Measurements from ENCODE around the gene AOPEP. TPM values are rescaled to one million over a fixed set of nuclear protein-coding genes. Genes with fewer than 3 reads are reported as not detected.

AOPEP gene
- total and polyA plus RNA-seq, 11 donors: 105 to 310 (median 185) TPM

DNA sequence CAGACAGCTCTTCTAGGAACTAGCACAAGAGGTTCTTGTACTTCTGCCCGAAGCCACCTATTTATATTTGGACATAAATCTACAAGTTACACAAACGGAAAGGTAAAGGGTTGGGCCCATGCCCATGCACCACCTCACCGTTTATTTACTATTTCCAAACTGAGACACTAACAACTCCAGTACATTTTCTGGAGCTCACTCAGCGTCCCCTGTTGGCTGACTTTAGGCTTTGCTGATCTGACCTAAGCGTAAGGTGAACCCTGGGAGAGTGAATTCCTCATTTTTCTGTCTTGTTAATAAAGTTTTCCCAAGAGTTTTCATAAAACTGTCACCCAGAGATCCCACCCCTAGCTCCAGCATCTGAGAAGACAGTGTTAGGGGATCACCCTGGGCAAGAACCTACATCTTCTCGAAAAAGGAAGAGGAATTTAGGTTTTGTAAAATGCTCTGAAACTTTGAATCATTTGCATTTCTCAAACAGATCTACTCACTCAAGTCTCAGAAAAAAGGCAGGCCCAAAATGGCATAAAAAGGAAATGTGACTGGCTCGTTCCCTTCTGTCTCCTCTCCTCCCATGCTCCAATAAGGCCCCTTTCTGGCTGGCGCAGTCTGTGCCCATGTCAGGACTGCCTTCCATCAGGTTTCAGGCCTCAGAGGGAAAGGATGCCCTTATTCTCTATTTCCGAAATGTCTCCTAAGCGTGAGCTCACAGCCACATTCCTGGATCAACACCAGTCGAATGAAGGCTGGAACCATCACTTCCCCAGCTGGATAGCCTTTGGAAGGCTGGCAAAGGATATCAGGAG, 389.7 kb downstream of the AOPEP start:
- 70 to 76% (median 73%) methylated on average over 11 of the region's 11 CpGs for WGBS, 4 donors

DNA sequence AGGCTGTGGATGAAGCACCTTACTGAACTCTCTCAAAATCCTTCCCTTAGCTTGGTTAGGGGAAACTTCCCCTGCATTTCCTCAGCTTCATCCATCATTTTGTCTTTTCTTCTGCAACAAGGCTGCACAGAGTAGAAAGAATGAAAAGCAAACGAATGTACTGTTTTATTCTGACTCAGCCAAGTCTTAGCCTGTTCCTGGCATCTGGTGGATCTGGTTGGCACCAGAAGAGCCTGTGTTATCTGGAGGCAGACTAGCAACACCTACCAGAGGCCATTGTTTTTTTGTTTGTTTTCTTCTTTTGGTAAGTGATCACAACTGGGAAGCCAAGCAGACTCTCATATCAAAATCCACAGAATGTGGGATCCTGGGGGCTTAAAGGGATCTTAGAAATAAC, 390.3 kb downstream of the AOPEP start:
- no peak for DNase-seq
- H3K4me1 ChIP-seq: peaks cover 0 to 25% (median 6%) of the 10 kb centered on the region in 12 donors
- intact Hi-C loops (cut with DNase I): no loop called here
- no peaks in the 10 kb centered on the region for H3K9me3 ChIP-seq
- peak; percentile 14 to 33 (median 24) for ATAC-seq
- no peaks in the 10 kb centered on the region for H3K27me3 ChIP-seq
- 37 to 53% (median 42%) methylated on average over 1 of the region's 1 CpG for WGBS, 4 donors
- peaks cover 0 to 23% (median 11%) of the 10 kb centered on the region in 9 donors for H3K36me3 ChIP-seq
- no peak overlapping the region for H3K4me3 ChIP-seq
- TF ChIP-seq, protein P1, sequence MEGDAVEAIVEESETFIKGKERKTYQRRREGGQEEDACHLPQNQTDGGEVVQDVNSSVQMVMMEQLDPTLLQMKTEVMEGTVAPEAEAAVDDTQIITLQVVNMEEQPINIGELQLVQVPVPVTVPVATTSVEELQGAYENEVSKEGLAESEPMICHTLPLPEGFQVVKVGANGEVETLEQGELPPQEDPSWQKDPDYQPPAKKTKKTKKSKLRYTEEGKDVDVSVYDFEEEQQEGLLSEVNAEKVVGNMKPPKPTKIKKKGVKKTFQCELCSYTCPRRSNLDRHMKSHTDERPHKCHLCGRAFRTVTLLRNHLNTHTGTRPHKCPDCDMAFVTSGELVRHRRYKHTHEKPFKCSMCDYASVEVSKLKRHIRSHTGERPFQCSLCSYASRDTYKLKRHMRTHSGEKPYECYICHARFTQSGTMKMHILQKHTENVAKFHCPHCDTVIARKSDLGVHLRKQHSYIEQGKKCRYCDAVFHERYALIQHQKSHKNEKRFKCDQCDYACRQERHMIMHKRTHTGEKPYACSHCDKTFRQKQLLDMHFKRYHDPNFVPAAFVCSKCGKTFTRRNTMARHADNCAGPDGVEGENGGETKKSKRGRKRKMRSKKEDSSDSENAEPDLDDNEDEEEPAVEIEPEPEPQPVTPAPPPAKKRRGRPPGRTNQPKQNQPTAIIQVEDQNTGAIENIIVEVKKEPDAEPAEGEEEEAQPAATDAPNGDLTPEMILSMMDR (IDR thresholded peaks at IDR 0.05): no peak
- H3K27ac ChIP-seq: peak overlapping the region in 3 of 12 donors; percentile 6 to 39 (median 19)

More for the DNA sequence above, 389.7 kb downstream of the AOPEP start:
- ATAC-seq (peak in 3 of 4 donors; percentile 7 to 33 (median 21)), DNase-seq (no peak)
- peaks cover 0 to 29% (median 17%) of the 10 kb centered on the region in 9 donors for H3K36me3 ChIP-seq
- TF ChIP-seq, protein P1 (IDR thresholded peaks at IDR 0.05): peak in 8 of 12 donors; percentile 19 to 35 (median 29)
- no peak for TF ChIP-seq POLR2A (IDR thresholded peaks at IDR 0.05)
- no peaks in the 10 kb centered on the region for H3K27me3 ChIP-seq
- H3K4me3 ChIP-seq: no peak overlapping the region
- peak overlapping the region in 4 of 12 donors; percentile 4 to 39 (median 12) for H3K27ac ChIP-seq
- H3K9me3 ChIP-seq: no peaks in the 10 kb centered on the region
- intact Hi-C loops (cut with DNase I): no loop called here
- peaks cover 0 to 22% (median 6%) of the 10 kb centered on the region in 12 donors for H3K4me1 ChIP-seq

DNA sequence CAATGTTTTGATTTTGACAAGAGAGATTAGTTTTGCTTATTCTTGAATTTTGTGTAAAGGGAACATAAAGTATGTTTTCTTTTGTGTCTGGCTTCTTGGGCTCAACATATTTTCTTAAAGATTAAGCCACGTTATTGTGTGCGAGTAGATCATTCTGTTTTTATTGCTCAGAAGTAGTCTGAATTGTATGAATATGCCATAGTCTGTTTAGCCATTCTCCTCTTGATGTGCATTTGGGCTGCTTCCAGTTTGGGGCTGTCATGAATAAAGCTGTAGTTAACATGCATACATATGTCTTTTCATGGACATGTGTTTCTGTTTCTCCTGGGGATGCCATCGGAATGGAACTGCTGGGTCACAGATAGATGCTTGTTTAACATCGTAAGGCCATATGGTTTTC, 392.1 kb downstream of the AOPEP start:
- Histone ChIP-seq H3K4me1 (peaks cover 0 to 25% (median 6%) of the 10 kb centered on the region in 12 donors), H3K27me3 (no peaks in the 10 kb centered on the region), H3K36me3 (peaks cover 0 to 9% (median 0%) of the 10 kb centered on the region in 9 donors), H3K27ac (no peak overlapping the region), H3K9me3 (no peaks in the 10 kb centered on the region), H3K4me3 (no peak overlapping the region)
- TF ChIP-seq, protein P1 (IDR thresholded peaks at IDR 0.05): no peak
- TF ChIP-seq POLR2A (IDR thresholded peaks at IDR 0.05): no peak
- DNase-seq: no peak
- WGBS, 4 donors: 77 to 85% (median 83%) methylated on average over 4 of the region's 4 CpGs
- no peak for ATAC-seq
- intact Hi-C loops (cut with DNase I): no loop called here

DNA sequence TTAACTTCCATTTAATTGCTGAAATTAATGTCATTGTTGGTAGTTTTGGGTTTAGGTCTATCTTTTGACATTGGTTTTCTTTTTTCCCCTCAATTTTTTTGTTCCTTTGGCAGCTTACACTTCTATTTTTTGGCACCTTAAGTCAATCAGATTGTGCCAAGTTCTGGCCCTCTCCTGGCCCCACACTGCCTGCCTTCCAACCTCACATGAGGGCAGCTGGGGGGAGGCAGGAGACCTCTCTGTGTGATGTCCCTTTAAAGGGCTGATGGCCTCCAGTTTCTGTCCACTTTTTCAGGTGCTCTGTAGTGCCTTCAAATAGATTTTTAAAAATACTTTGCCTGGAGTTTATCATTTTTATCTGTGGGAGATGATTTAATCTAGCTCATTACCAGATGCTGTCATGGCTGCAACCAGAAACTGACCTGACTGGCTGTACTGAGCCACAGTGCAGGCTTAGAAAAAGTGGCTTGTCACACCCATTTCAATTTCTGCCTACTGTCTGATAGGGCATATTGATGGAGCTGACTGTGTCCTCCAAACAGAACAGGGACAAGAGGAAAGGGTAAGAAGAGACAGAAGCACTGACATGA, 394.4 kb downstream of the AOPEP start:
- Histone ChIP-seq H3K27ac (no peak overlapping the region), H3K4me1 (peaks cover 0 to 21% (median 7%) of the 10 kb centered on the region in 12 donors), H3K27me3 (no peaks in the 10 kb centered on the region), H3K36me3 (no peaks in the 10 kb centered on the region), H3K4me3 (no peak overlapping the region), H3K9me3 (no peaks in the 10 kb centered on the region)
- intact Hi-C loops (cut with DNase I): no loop called here
- DNase-seq: no peak
- TF ChIP-seq, protein P1 (IDR thresholded peaks at IDR 0.05): no peak
- no peak for TF ChIP-seq POLR2A (IDR thresholded peaks at IDR 0.05)
- no peak for ATAC-seq

Data from heart left ventricle (tissue), 16 donors.